ENCODE measurements around the gene DCST1. TPM values are rescaled to one million over a fixed set of nuclear protein-coding genes. Genes with fewer than 3 reads are reported as not detected.

DCST1 gene
- total and polyA plus RNA-seq, 2 of the 4 experiments (the other 2 are of a cell fraction), result not detected

DNA sequence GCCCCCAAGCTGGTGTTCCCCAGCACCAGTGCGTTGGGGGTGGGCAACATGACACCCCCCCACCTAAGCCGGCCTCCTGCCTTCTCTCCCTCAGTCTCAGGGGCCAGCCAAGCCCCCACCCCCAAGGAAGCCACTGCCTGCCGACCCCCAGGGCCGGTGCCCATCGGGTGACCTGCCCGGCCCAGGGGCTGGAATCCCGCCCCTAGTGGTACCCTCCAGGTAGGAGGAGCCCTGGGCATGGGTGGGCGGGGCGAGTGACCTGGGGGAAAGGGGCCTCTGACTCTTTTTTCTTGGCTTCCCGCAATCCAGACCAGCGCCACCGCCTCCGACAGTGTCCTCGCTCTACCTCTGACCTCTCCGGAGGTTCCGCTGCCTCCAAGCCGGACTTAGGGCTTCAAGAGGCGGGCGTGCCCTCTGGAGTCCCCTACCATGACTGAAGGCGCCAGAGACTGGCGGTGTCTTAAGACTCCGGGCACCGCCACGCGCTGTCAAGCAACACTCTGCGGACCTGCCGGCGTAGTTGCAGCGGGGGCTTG is 28.6 kb downstream of the DCST1 start:
- no peak for ATAC-seq (ENCODE audit: low read depth)
- BruUV-seq (replicated peaks), result no TSS peak
- no peak overlapping the region for H3K27ac ChIP-seq (ENCODE audit: insufficient read depth, low read length)
- peaks cover 4% of the 10 kb centered on the region; the same call in 1 of the 2 replicates for H3K4me1 ChIP-seq (ENCODE audit: control insufficient read depth, insufficient read depth, low read length)
- no peak for DNase-seq
- intact Hi-C loops (cut with micrococcal nuclease), result loop anchor here (5.0 kb wide), 1 partner anchor 105 kb away; the partner anchor contains the start of gene PBXIP1
- H4K20me1 ChIP-seq (ENCODE audit: insufficient read depth, low read length), result peaks cover 17% of the 10 kb centered on the region
- H3K14ac ChIP-seq (replicated peaks; ENCODE audit: low read depth, low read length), result no peak overlapping the region
- H3K23ac ChIP-seq (ENCODE audit: low read depth, low read length), result no peak overlapping the region
- no peaks in the 10 kb centered on the region for H3K27me3 ChIP-seq (ENCODE audit: control insufficient read depth, insufficient read depth, low read length)
- no peak overlapping the region for H2BK20ac ChIP-seq (ENCODE audit: low read depth, low read length)
- H3K4ac ChIP-seq (ENCODE audit: low read depth, low read length), result no peak overlapping the region
- dilution Hi-C loops (cut with HindIII; ENCODE audit: low sequenced_read_pairs, unreplicated experiment), result no loop called here
- no peak overlapping the region for H3K4me3 ChIP-seq (ENCODE audit: insufficient read depth, low read depth, low read length)
- no peak overlapping the region for H2BK15ac ChIP-seq (ENCODE audit: low read depth, low read length)
- no peak overlapping the region for H3K9ac ChIP-seq (ENCODE audit: low read depth, low read length)
- no peak overlapping the region for H2BK5ac ChIP-seq (ENCODE audit: low read depth, low read length, poor library complexity, severe bottlenecking)
- TF ChIP-seq MXI1 (IDR thresholded peaks at IDR 0.05; ENCODE audit: borderline replicate concordance, low read depth, low read length) (no peak), BHLHE40 (IDR thresholded peaks at IDR 0.05; ENCODE audit: low read depth, low read length) (no peak)
- TF ChIP-seq, protein P1, sequence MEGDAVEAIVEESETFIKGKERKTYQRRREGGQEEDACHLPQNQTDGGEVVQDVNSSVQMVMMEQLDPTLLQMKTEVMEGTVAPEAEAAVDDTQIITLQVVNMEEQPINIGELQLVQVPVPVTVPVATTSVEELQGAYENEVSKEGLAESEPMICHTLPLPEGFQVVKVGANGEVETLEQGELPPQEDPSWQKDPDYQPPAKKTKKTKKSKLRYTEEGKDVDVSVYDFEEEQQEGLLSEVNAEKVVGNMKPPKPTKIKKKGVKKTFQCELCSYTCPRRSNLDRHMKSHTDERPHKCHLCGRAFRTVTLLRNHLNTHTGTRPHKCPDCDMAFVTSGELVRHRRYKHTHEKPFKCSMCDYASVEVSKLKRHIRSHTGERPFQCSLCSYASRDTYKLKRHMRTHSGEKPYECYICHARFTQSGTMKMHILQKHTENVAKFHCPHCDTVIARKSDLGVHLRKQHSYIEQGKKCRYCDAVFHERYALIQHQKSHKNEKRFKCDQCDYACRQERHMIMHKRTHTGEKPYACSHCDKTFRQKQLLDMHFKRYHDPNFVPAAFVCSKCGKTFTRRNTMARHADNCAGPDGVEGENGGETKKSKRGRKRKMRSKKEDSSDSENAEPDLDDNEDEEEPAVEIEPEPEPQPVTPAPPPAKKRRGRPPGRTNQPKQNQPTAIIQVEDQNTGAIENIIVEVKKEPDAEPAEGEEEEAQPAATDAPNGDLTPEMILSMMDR (conservative IDR thresholded peaks at IDR 0.05; ENCODE audit: low read depth, low read length), result peak; percentile 17; the same call in 1 of the 2 replicates
- H3K56ac ChIP-seq (ENCODE audit: extremely low read depth, insufficient read depth, low read length), result no peak overlapping the region
- no peak overlapping the region for H2AK9ac ChIP-seq (replicated peaks; ENCODE audit: low read depth, low read length, poor library complexity)
- in situ Hi-C loops (cut with MboI; ENCODE audit: low sequenced_read_pairs), result no loop called here
- H3K36me3 ChIP-seq (ENCODE audit: control insufficient read depth, insufficient read depth, low read length), result peaks cover 14% of the 10 kb centered on the region
- H2AFZ ChIP-seq (replicated peaks; ENCODE audit: low read length, poor library complexity), result peak overlapping the region; percentile 64
- peaks cover 10 to 17% of the 10 kb centered on the region in 2 experiments for H3K79me1 ChIP-seq (ENCODE audit: low read depth in 1 of 2, low read length in 2 of 2)
- no peak overlapping the region for H4K5ac ChIP-seq (ENCODE audit: low read depth, low read length)
- no peak overlapping the region for H3K18ac ChIP-seq (ENCODE audit: low read depth, low read length)
- 30% methylated on average over 6 of the region's 29 CpGs; no CpG with 5 or more reads in 1 of the 2 experiments for WGBS, 2 experiments (ENCODE audit: extremely low coverage in 2 of 2, insufficient read length in 1 of 2)
- POLR2A ChIA-PET (ENCODE audit: unreplicated experiment), result no interaction called here
- no peak overlapping the region for H3K4me2 ChIP-seq (ENCODE audit: low read depth, low read length)
- no peak overlapping the region for H2AK5ac ChIP-seq (ENCODE audit: low read depth, low read length)
- H3K9me1 ChIP-seq (ENCODE audit: insufficient read depth, low read length), result peaks cover 3% of the 10 kb centered on the region; the same call in 1 of the 2 replicates
- CTCF ChIA-PET, result interaction anchor here (0.6 to 1.5 kb wide), 6 partner anchors 13 to 155 kb away, joined by 3 to 12 read pairs (median 4); no protein-coding TSS in a partner anchor
- H2BK120ac ChIP-seq (ENCODE audit: low read depth, low read length), result no peak overlapping the region
- no peak overlapping the region for H4K91ac ChIP-seq (ENCODE audit: insufficient read depth, low read depth, low read length)
- no peaks in the 10 kb centered on the region for H3K9me3 ChIP-seq (ENCODE audit: control insufficient read depth, insufficient read depth, low read length)
- no peak overlapping the region for H4K8ac ChIP-seq (ENCODE audit: low read depth in 2 of 2, low read length in 2 of 2)

All from IMR-90 (cell line).